GM19438 (cell line): Measurements from ENCODE around the gene ADAM33.

Experiments
- ATAC-seq: cut with Tn5 transposase; IDR thresholded peaks from one replicate; pipeline ENCODE4 v1.9.1; 2021; ENCODE audit warnings: low read depth; ENCODE audit not compliant: unreplicated experiment

The ADAM33 gene

DNA sequence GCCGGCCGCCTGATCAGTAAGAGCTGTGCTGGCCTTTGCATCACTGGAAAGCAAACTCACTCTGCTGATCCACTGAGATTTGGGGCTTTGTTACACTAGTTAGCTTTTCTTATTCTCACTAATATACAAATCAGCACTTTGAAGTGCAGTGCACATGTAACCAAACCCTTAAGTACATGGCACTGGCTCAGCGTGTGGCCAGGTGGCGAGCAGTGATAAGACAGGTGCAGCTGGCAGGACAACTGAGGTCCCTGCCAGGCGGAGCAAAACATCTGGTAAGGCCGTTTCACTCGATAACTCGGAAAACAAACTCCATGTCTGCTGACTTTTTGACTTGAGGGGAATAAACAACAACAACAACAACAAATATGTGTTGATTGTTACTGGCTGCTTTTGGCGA, 29.6 kb downstream of the ADAM33 start:
- no peak for ATAC-seq

DNA sequence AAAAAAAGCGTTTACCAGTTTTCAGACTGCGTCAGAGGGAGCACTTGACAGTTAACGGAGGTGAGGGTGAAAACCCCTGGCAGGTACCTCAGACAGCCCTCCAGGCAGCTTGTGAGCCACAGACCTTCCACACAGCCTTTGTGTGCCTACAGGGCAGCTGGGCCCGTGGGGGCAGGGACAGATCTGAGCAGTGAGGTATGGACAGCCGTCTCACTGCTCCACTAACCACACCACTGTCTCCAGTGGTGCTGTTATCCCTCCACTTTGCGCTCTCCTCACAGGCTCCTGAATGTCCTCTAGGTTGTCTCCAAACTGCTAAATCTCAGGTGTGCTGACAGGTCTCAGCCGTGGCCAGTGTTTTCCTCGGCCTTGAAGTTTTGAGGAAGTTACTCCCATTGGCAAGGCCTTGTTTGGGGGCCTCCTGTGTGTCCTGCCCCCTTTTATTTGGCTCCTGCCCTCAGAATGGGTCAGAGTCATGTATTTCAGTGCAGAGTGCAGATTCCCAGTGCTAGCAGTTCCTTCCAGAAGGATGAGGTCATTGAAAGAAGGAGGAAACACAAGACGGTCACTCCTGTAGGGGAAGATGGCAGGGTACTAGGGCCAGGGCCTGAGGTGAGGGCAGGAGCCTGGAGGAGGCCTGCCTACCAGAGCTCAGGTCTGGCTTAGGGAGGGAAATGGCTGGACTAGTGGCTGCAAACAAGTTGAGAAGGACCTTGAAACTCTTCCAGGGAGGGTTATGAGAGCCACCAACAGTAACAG, 30.4 kb downstream of the ADAM33 start:
- ATAC-seq = no peak

DNA sequence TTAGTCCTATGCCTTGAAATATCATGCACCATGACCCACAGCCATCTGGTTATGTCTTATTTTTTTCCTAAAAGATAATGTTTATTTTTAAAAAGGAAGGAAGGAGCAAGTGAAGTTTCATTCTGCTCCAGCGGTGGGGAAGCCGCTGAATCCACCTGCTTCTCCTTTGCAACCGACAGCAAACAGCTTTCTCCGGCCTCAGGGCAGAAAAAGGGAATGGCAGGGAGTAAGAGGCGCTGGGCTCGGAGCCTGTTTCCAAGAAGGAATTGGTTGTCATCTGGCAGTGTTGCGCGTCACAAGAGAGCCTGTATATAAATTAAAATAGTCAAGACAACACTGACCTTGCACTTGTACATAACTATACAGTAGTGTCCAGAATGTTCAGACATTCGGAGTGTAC, 32.9 kb downstream of the ADAM33 start:
- ATAC-seq = no peak

DNA sequence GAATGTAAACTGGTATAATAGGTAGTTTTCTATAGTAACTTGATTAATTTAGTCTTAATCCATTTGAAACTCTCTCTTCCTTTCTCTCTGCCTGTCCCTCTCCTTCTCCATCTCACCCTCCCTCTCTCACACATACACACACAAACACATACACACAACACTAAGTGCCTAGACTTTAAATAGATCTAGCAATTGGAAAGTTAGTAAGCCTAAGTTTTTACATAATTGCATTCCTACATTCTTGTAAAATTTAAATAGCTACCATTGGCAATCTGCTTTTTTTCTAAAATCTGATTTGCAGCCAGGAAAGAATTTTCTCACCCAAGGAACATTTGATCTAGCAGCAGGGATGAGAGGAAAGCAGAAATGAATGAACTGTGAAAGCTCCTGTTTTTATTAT, 34.3 kb downstream of the ADAM33 start:
- ATAC-seq = no peak

DNA sequence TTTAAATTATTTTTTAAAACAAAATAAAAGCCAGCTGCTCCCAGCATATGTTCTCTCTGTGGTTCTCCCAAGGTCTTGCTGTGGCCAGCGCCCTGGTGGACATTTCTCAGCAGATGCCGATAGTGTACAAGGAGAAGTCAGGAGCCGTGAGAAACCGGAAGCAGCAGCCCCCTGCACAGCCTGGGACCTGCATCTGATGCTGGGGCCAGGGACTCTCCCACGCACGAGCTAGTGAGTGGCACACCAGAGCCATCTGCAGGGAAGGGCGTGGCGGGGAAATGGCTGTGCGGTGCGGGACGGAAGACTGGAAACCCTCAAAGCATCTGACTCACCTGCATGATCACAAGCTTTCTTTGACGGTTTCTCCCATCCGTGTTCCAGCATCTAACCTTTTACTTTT, 35.2 kb downstream of the ADAM33 start:
- ATAC-seq = no peak

DNA sequence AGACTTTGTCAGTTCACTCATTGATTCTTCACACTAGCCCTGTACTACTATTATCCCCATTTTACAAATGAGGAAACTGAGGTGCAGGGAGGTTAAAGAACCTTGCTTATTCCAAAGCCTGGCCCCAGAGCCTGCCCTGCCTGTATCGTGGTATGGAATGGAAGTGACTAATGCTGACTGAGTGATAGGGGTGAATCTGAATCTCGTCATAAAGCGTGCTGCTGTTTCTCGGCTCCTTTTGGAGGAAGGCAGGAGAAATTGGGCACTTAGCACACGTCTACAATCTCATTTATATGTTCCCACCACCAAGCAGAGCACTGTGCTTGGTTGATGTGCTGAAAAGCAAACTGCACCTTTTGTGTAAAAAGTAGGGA, 35.8 kb downstream of the ADAM33 start:
- no peak for ATAC-seq

DNA sequence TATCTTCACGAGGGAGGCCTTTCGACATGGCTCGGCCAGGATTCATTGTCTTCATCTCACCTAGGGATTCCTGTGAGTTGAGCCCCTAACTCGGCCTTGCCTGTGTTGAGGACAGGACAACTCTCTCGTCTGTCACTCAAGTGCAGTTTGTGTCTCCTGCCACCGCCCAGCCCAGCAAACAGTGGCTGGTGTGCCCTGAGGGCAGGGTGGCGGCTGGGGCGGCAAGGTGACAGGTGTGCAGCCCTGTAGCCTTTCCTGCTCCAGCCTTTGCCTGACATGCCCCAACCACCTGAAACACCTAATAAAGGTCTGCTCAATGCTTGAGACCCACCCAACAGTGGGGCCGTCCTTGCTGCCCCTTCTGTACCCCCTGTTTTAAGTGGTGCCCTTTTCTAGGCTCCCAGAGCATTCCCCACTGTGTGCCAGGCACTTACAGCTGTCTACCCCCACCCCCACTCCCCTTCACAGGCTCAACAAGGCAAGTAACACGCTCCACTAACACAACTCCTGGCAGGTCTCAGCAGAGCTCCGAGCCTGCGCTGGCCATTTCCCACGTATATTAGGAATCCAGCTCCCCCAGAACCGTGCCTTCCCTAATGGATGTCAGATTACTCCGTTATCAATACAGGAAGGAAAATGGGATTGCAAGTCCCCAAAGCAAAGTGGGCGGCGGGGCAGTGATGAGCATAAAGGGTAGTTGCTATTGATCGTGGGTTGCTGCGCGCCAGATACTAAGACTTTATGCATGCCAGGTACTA, 36.3 kb downstream of the ADAM33 start:
- ATAC-seq = no peak

DNA sequence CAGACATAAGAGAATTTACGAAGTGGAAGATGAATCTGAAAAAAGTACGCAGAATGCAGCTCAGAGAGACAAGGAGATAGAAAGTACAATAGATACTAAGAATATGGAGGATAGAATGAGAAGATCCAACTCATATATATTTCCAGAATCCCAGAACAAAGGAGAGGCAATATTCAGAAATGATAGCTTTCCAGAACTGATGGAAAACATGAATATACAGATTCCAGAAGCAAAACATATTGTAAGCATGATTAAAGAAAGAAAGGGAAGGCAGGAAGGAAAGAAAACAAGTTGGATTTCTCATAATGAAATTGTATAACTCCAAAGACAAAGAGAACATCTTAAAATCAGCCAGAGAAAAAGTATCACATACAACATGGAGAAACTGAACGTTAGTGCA, 41.6 kb downstream of the ADAM33 start:
- no peak for ATAC-seq

DNA sequence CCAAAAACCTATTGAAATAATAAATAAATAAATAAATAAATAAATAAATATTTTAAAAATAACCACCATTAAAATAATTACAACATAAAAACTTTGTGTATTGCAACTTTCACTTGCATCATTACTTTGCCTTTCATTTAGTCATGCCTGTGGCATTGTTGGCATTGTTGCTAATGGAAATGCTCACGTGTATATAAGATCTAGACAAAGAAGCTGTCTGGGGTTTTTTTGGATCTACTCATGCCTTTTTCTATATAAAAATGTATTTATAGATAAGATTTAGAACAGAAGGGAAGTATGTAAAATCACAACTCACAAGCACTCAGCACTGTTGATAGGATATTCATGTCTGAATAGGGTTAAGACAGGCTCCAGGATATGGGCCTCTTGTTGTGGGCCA, 46.5 kb downstream of the ADAM33 start:
- no peak for ATAC-seq

DNA sequence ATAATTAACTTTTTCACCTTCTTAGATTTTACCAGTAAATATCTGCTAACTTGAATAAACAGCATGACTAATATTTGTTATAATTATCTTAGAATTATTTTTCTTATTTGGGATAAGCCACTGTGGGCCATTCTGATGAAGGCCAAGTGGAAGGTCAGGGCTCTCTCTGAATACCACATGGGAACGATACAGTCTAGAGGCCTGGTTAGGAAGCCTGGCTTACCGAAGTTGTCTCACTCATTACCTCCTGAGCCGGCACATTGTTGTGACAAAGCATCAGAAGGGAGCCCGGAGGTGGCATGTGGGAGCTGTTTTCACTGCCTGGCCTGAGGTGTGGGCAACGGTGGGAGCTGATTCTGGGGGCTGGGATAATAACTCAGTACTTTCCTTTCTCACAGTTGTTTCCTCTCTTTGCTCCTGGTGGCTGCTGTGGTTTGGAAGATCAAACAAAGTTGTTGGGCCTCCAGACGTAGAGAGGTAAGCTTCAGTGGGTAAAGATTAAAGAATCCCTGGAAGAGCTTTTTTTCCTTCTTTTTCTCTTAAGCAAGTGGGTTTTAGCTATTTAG, 47.8 kb downstream of the ADAM33 start:
- ATAC-seq = no peak

DNA sequence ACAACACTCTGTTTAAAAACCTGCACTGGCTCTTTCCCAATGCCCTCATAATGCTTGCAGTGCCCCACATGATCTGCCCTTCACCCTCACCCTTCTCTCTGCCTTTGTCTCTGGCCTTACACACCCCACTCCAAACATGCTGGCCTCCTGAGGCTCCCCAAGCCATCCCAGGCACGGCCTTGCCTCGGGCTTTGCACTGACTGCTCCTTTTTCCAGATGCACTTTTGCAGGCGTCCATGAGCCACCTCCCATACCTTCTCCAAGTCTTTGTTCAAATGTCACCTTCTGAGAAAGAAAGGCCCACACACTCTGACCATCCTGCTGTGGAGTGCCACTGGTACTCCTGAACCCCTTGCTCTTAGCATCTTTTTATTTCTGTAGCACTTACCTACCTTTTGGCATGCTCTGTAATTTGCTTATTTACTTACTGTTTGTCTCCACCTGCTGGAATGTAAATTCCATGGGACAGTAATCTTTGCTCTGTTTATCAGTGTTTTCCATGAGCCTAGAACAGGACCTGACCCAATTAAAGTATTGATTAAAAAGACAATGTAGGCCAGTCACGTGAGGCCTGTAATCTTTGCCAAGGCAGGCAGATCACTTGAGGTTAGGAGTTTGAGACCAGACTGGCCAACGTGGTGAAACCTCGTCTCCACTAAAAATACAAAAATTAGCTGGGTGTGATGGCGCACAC, 49.4 kb downstream of the ADAM33 start:
- ATAC-seq = no peak

DNA sequence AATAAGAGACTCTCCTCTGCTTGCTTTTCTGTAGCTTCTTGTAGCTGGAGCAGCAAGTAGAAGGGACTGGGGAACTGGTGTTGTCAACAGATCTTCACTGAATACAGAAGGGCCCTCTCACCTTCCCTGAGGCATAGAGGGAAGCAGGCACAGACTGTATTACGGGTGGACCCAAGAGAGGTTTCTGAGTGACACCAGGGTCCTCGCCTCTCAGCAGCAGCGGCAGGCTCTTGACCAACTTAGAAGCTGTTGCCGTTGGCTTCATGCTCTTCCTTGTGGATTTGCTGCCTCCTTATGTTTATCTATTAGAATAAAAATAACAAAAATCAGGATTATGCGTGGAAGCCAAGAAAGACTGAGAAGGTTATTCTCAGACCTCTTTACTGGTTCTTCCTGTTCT, 50.3 kb downstream of the ADAM33 start:
- ATAC-seq = no peak

DNA sequence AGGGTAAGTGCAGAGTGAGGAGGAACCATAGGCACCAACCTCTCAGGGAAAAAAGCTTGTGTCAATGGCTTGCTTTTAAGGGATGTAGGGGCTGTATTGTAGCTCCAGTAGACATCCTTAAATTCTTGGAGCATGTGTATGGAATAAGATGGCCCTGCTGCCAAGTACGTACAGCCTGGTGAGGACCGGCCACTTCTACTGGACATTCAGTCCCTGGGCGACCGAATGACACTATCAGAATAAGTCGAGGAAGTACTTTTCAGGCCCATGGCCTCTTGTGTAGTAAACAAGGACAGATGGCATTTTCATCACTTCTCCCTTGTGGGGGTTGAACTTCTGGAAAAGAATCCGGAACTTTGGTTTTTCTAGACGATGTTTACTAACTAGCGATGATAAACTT, 51.4 kb downstream of the ADAM33 start:
- no peak for ATAC-seq

DNA sequence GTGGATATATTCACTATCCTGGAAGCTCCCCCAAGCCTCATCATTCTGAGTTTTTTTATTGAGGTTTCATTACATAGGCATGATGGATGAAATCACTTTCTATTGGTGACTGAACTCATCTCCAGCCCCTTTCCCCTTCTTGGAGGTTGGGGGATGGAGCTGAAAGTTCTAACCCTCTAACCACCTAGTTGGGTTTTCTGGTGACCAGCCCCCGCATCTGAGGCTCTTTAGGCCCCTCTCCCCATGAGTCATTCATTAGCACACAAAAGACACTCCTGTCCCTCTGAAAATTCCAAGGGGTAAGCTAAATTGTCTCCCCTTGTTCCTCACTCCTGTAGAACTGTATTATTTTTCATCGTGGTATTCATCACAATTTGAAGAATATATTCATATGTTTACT, 51.9 kb downstream of the ADAM33 start:
- no peak for ATAC-seq

DNA sequence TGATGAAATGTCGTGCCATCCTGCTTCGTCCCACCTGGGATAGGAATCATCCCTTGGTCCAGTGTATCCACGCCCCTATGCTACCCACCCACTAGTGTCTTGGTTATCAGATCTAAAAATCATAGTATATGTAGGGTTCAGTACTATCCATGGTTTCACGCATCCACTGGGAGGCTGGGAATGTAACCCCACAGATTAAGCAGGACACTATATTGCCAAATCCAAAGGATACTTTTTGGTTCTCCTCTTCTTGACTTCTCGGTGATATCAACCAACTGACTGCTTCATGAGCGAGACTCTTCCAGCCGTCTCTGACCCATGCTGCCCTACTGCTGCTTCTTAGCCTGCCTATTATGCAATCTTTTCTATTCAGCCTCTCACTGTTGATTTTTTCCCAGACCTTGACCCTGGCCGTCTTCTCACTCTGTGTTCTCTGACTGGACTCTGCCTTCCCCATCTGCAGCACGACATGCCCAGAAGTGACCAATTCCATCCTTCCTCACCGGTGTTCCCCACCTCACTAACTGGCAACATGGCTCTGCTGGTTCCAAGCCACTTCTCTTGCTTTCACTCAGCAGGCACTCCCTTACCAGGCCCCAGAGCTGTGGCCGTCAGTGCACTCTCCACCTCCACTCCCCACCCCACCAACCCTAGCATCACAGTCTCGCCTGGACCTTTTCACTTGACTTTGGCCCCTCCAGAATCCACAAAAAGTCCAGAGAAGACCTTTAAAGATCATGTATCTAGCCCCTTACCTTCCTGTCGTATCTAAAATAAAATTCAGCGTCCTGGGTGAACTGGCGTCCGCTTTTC, 53.1 kb downstream of the ADAM33 start:
- ATAC-seq = no peak

DNA sequence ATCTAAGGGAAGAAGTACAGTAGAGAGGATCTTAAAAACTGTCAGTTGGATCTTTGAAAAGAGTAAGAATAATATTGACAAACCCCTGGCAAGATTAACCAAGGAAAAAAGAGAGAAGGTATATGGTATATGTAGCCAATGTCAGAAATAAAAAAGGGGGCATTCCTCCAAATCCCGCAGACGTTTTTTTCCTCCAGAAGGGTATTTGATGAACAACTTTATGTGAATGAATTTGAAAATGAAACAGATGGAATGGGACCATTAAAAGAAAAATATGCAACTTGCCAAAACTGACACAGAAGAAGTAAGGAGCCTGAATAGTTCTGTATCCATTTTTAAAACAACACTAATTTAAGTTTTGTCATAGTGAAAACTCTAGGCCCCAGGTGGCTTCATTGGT, 54.3 kb downstream of the ADAM33 start:
- no peak for ATAC-seq

DNA sequence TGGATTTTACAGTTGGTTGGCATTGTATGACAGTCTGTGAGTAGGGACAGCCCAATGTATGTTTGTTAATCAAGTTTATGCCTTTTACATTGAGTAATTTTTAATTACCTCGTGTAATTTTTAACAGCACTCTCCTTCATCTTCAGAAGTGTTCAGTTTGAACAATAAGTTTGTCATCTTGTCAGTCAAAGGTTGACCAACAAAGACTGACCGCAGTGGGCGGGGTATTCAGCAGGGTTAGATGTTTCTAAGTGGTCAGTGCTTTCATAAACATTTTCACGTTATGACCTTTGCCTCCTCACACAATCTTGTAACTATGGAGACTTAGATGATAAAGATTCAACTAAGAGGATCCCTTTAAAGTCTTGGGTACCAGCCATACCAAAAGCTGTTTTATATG, 59.4 kb downstream of the ADAM33 start:
- no peak for ATAC-seq

DNA sequence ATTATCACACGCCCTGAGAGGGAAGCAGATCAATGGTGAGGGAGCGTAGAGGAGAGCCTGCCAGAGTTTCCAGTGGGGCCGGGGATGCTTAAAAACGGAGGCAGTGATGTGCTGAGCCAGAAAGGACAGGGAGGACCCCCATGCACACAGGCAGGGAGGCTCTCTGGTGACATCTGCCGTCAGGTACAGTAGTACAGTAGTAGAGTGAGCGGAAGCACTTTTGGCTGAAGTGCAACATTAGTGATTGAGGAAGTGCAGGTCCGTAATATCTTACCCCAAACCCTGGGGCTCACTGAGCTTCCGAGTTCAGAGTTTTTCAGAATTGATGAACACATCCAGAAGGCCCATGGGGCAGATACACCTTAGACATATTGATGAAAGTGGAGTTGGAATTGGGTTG, 60.7 kb downstream of the ADAM33 start:
- ATAC-seq = no peak
